Tibial nerve (tissue), 4 donors: ENCODE results near the gene BID. TPM values are rescaled to one million over a fixed set of nuclear protein-coding genes. Genes with fewer than 3 reads are reported as not detected.

Experiments
- DNase-seq, 2 donors: peaks; one replicate each; pipeline ENCODE4 v3.0.0-alpha.2; 2019; ENCODE audit warnings: low spot score in 2 of 2
- H3K27ac ChIP-seq, 4 donors: fragments of 200-600 bp; sonication (generic) in 3 of 4; one replicate each; pipeline ENCODE4 v1.5.1; 2017 to 2019; ENCODE audit warnings: mild to moderate bottlenecking in 1 of 4
- H3K27me3 ChIP-seq, 2 donors: fragments of 200-600 bp; sonication (generic) in 1 of 2; one replicate each; pipeline versions ENCODE4 v1.5.1 to v1.6.0; 2017 to 2019
- H3K36me3 ChIP-seq, 3 donors: fragments of 200-600 bp; sonication (generic); one replicate each; pipeline ENCODE4 v1.5.1; 2018 to 2019
- H3K4me1 ChIP-seq, 4 donors: fragments of 200-600 bp; sonication (generic) in 3 of 4; one replicate each; pipeline ENCODE4 v1.5.1; 2017 to 2019
- H3K4me3 ChIP-seq, 4 donors: fragments of 200-600 bp; sonication (generic) in 3 of 4; one replicate each; pipeline ENCODE4 v1.5.1; 2017 to 2019; ENCODE audit warnings: mild to moderate bottlenecking in 1 of 4, moderate library complexity in 1 of 4
- H3K9me3 ChIP-seq, 4 donors: fragments of 200-600 bp; sonication (generic) in 3 of 4; one replicate each; pipeline ENCODE4 v1.5.1; 2017 to 2019
- EP300 ChIP-seq, 2 donors: sonication (generic); formaldehyde crosslinking; IDR thresholded peaks; one replicate each; pipeline ENCODE4 v1.6.1; 2017; ENCODE audit warnings: antibody characterized with exemption in 2 of 2, mild to moderate bottlenecking in 1 of 2
- POLR2A ChIP-seq, 2 donors: fragments of 450-650 bp; IDR thresholded peaks; one replicate each; pipeline ENCODE4 v1.6.1; 2017; ENCODE audit warnings: antibody characterized with exemption in 2 of 2, mild to moderate bottlenecking in 2 of 2, moderate library complexity in 2 of 2
- WGBS, 2 donors: methylation state at CpG; one replicate each; pipeline ENCODE4 v1.1.5; 2018; 5-methylcytosine and 5-hydroxymethylcytosine counted together
- total RNA-seq, 4 donors: library from RNA; depleted of rRNA; stranded (reverse); fragments of >200 nt; gene quantifications; one replicate each; pipeline ENCODE4 v1.1.0, GENCODE V29; 2016
- TF ChIP-seq, protein P1 (sequence below), 5 experiments: fragments of 200-600 bp in 3 of 5; fragments of 450-650 bp in 2 of 5; sonication (generic) in 3 of 5; IDR thresholded peaks; one replicate each; pipeline ENCODE4 v1.5.1; 2016 to 2019; ENCODE audit warnings: antibody characterized with exemption in 5 of 5, mild to moderate bottlenecking in 3 of 5, moderate library complexity in 2 of 5

BID gene
- total RNA-seq, 4 donors from 2014 or later: 6.3 to 47.1 (median 13.7) TPM

DNA sequence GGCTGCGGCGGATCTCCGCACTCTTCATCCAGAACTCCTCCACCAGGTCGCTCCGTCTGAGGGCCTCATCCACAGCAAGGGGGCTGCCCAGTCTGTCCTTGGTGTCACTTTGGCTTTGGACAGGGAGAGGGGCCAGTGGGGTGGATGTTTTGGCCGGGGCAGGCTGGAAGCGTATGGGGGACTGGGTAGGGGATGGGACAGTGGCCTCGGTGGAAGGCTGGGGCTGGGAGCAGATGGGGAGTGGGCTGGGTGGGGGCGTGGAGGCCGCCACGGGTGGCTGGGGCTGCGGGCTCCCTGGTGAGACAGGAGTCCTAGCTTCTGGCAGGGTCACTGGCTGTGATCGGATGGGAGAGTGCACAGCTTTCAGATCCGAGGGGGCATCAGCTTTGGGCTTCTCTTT is 44.4 kb upstream of the BID start:
- no peaks in the 10 kb centered on the region for H3K9me3 ChIP-seq
- TF ChIP-seq, protein P1, sequence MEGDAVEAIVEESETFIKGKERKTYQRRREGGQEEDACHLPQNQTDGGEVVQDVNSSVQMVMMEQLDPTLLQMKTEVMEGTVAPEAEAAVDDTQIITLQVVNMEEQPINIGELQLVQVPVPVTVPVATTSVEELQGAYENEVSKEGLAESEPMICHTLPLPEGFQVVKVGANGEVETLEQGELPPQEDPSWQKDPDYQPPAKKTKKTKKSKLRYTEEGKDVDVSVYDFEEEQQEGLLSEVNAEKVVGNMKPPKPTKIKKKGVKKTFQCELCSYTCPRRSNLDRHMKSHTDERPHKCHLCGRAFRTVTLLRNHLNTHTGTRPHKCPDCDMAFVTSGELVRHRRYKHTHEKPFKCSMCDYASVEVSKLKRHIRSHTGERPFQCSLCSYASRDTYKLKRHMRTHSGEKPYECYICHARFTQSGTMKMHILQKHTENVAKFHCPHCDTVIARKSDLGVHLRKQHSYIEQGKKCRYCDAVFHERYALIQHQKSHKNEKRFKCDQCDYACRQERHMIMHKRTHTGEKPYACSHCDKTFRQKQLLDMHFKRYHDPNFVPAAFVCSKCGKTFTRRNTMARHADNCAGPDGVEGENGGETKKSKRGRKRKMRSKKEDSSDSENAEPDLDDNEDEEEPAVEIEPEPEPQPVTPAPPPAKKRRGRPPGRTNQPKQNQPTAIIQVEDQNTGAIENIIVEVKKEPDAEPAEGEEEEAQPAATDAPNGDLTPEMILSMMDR (IDR thresholded peaks at IDR 0.05): no peak
- TF ChIP-seq POLR2A (IDR thresholded peaks at IDR 0.05): no peak
- no peak for TF ChIP-seq EP300 (IDR thresholded peaks at IDR 0.05)
- 89 to 91% methylated on average over 14 of the region's 14 CpGs for WGBS, 2 donors
- H3K27ac ChIP-seq: no peak overlapping the region
- no peak for DNase-seq
- no peak overlapping the region for H3K4me3 ChIP-seq
- H3K4me1 ChIP-seq: no peaks in the 10 kb centered on the region
- H3K27me3 ChIP-seq: no peaks in the 10 kb centered on the region
- peaks cover 0 to 95% (median 9%) of the 10 kb centered on the region in 3 donors for H3K36me3 ChIP-seq

DNA sequence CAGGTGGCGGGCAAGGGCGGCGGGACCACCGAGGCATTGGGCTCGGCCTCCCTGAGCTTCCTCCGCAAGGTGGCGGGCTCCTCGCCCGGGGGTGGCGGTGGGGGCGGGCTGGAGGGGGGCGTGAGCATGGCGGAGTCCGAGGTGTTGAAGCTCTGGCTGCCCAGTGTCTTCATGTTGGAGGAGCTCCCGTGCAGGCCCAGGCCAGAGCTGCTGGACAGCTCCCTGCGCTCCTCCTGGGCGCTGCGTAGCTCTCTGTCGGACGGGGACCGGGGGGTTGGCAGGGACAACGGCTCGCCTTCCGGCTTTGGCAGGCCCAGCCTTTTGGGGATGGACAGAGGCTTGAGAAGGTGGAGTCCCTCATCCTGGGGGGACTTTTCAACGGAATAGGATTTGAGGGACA is 43.9 kb upstream of the BID start:
- Histone ChIP-seq H3K36me3 (peaks cover 0 to 96% (median 9%) of the 10 kb centered on the region in 3 donors), H3K27ac (no peak overlapping the region), H3K4me3 (no peak overlapping the region), H3K27me3 (no peaks in the 10 kb centered on the region), H3K9me3 (no peaks in the 10 kb centered on the region), H3K4me1 (no peaks in the 10 kb centered on the region)
- no peak for TF ChIP-seq EP300 (IDR thresholded peaks at IDR 0.05)
- TF ChIP-seq, protein P1 (IDR thresholded peaks at IDR 0.05): no peak
- no peak for TF ChIP-seq POLR2A (IDR thresholded peaks at IDR 0.05)
- no peak for DNase-seq
- WGBS, 2 donors: 81 to 88% methylated on average over 9 to 25 of the region's 25 CpGs

DNA sequence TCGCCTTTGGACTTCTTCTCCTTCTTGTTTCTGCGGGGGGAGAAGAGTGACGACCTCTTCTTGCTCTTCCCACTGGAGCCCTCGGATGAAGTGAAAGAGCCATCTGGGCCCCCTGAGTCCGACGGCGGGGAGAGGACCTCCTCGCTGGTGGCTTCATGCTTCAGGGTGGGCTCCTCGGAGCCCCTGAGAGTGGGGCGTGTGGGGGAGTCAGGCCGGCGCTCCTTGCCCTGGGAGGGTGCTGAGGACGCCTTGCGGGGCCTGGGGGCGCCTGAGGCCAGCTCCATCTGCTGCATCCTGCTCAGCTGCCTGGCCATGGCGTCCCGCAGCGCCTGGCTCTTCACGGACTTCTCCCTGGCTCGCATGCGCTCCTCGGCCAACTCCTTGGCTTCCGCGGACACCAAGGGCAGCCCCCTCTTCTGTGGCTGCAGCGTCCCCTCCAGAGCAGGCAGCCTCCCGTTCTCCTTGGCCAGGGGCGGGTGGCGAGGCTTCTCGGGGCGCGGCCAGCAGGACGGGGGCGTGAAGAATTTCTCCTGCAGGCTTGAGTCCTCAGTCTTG is 43.3 kb upstream of the BID start:
- no peaks in the 10 kb centered on the region for H3K9me3 ChIP-seq
- H3K4me3 ChIP-seq: no peak overlapping the region
- TF ChIP-seq, protein P1 (IDR thresholded peaks at IDR 0.05): no peak
- no peak for TF ChIP-seq POLR2A (IDR thresholded peaks at IDR 0.05)
- TF ChIP-seq EP300 (IDR thresholded peaks at IDR 0.05): no peak
- DNase-seq: no peak
- peaks cover 0 to 96% (median 9%) of the 10 kb centered on the region in 3 donors for H3K36me3 ChIP-seq
- WGBS, 2 donors: 90 to 93% methylated on average over 21 to 28 of the region's 33 CpGs
- no peaks in the 10 kb centered on the region for H3K27me3 ChIP-seq
- no peaks in the 10 kb centered on the region for H3K4me1 ChIP-seq
- no peak overlapping the region for H3K27ac ChIP-seq

DNA sequence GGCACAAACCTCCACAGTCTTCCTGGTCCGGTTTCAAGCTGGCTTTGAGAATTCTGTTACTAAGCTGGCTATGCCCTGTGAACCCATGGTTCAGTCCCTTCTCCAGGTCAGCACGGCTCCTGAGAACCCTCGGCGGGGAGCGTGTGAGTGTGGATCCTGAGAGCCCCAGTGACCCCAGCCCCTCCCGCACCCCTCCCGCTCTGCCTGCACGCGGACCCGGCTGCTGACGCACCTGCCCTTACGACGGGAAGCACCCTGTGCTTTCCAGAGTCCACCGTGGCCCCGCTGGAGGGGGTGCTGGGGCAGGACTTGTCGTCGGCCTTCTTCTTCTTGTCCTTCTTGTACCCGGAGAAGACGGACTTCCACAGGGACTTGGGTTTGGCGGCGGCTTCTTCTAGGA is 42.8 kb upstream of the BID start:
- Histone ChIP-seq H3K27me3 (no peaks in the 10 kb centered on the region), H3K36me3 (peaks cover 0 to 96% (median 9%) of the 10 kb centered on the region in 3 donors)
- WGBS, 2 donors: 90 to 91% methylated on average over 17 of the region's 21 CpGs

DNA sequence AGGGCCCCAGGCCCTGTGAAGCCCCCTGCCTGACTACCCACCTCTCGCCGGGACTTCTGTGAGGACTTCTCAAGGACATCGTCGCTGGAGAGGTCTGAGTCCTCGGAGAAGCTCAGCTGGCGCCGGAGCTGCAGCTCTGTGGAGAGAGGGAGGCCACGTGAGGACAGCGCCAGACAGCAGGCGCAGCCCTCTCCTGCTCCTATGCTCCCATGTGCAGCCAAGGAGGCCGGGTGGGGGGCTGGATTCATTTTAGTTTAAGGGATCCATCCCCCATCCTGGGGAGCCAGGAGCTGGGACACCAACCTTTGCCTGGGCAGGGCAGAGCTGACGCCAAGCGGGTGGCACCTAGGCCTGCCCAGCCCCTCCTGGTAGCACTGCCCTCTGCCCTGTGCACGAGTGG is 42.4 kb upstream of the BID start:
- WGBS, 2 donors: 88 to 92% methylated on average over 12 to 14 of the region's 14 CpGs
- H3K27me3 ChIP-seq: no peaks in the 10 kb centered on the region
- no peak overlapping the region for H3K27ac ChIP-seq
- H3K36me3 ChIP-seq: peaks cover 0 to 96% (median 9%) of the 10 kb centered on the region in 3 donors
- H3K4me3 ChIP-seq: no peak overlapping the region
- no peaks in the 10 kb centered on the region for H3K9me3 ChIP-seq
- DNase-seq: no peak
- H3K4me1 ChIP-seq: no peaks in the 10 kb centered on the region
- TF ChIP-seq EP300 (IDR thresholded peaks at IDR 0.05) (no peak), POLR2A (IDR thresholded peaks at IDR 0.05) (no peak)
- TF ChIP-seq, protein P1 (IDR thresholded peaks at IDR 0.05): no peak

More for the DNA sequence above, 42.8 kb upstream of the BID start:
- no peak for DNase-seq
- Histone ChIP-seq H3K9me3 (no peaks in the 10 kb centered on the region), H3K4me3 (no peak overlapping the region), H3K4me1 (no peaks in the 10 kb centered on the region), H3K27ac (no peak overlapping the region)
- no peak for TF ChIP-seq EP300 (IDR thresholded peaks at IDR 0.05)
- TF ChIP-seq POLR2A (IDR thresholded peaks at IDR 0.05): no peak
- TF ChIP-seq, protein P1 (IDR thresholded peaks at IDR 0.05): no peak
